ENCODE measurements around the gene APOBR.

The APOBR gene

GRCh38 chr16:28503470-28504259, 9.2 kb downstream of the APOBR start:
- H3K23ac ChIP-seq (ENCODE audit: low read length in 2 of 2), result no peak overlapping the region
- H3K9ac ChIP-seq (ENCODE audit: low read length), result no peak overlapping the region
- H2BK15ac ChIP-seq (ENCODE audit: low read depth, poor library complexity, severe bottlenecking), result no peak overlapping the region
- no peak overlapping the region for H2BK120ac ChIP-seq (ENCODE audit: low read depth, low read length)
- H3K4me2 ChIP-seq (ENCODE audit: low read length, poor library complexity, severe bottlenecking), result no peak overlapping the region
- peaks cover 50 to 71% of the 10 kb centered on the region in 2 experiments for H3K27me3 ChIP-seq (ENCODE audit: control insufficient read depth in 1 of 2, insufficient read depth in 1 of 2, low read length in 2 of 2)
- H4K91ac ChIP-seq (ENCODE audit: low read length), result no peak overlapping the region
- no peak overlapping the region for H2BK5ac ChIP-seq (ENCODE audit: low read depth, low read length, poor library complexity, severe bottlenecking)
- H2AK5ac ChIP-seq (ENCODE audit: low read length, severe bottlenecking), result no peak overlapping the region
- no peak for DNase-seq
- H3K4me1 ChIP-seq (ENCODE audit: control insufficient read depth, insufficient read depth, low read depth, low read length), result peaks cover 13% of the 10 kb centered on the region
- no peak overlapping the region for H3K18ac ChIP-seq (ENCODE audit: low read depth in 1 of 2, low read length in 2 of 2)
- no peak overlapping the region for H3K14ac ChIP-seq (ENCODE audit: low read length in 2 of 2)
- H2AFZ ChIP-seq (ENCODE audit: low read depth, low read length), result no peak overlapping the region
- 83% methylated on average over 15 of the region's 15 CpGs for WGBS
- H3K9me3 ChIP-seq (ENCODE audit: control insufficient read depth, low read length), result no peaks in the 10 kb centered on the region
- no peak overlapping the region for H3K4me3 ChIP-seq (ENCODE audit: insufficient read depth in 1 of 2, low read depth in 1 of 2, low read length in 2 of 2)
- H3K36me3 ChIP-seq (ENCODE audit: control insufficient read depth in 1 of 2, insufficient read depth in 2 of 2, low read depth in 1 of 2, low read length in 2 of 2), result no peaks in the 10 kb centered on the region
- no peak overlapping the region for H2BK12ac ChIP-seq (ENCODE audit: low read length in 2 of 2)
- H4K8ac ChIP-seq (ENCODE audit: low read length), result no peak overlapping the region
- no peak overlapping the region for H3K27ac ChIP-seq (ENCODE audit: low read length, poor library complexity, severe bottlenecking)
- H3K79me1 ChIP-seq (replicated peaks; ENCODE audit: low read length, poor library complexity, severe bottlenecking), result no peaks in the 10 kb centered on the region
- no peak overlapping the region for H3K4ac ChIP-seq (ENCODE audit: low read depth in 1 of 2, low read length in 2 of 2)

GRCh38 chr16:28504707-28505404, 10.4 kb downstream of the APOBR start:
- peaks cover 11% of the 10 kb centered on the region for H3K4me1 ChIP-seq (ENCODE audit: control insufficient read depth, insufficient read depth, low read depth, low read length)
- H3K27ac ChIP-seq (ENCODE audit: low read length, poor library complexity, severe bottlenecking), result no peak overlapping the region
- H2AK5ac ChIP-seq (ENCODE audit: low read length, severe bottlenecking), result no peak overlapping the region
- whole genome bisulfite sequencing, result 79% methylated on average over 6 of the region's 8 CpGs
- H3K9ac ChIP-seq (ENCODE audit: low read length), result no peak overlapping the region
- H3K9me3 ChIP-seq (ENCODE audit: control insufficient read depth, low read length), result no peaks in the 10 kb centered on the region
- no peak overlapping the region for H3K4ac ChIP-seq (ENCODE audit: low read depth in 1 of 2, low read length in 2 of 2)
- no peak overlapping the region for H3K4me2 ChIP-seq (ENCODE audit: low read length, poor library complexity, severe bottlenecking)
- no peak overlapping the region for H4K8ac ChIP-seq (ENCODE audit: low read length)
- no peak overlapping the region for H2BK12ac ChIP-seq (ENCODE audit: low read length in 2 of 2)
- H3K14ac ChIP-seq (ENCODE audit: low read length in 2 of 2), result no peak overlapping the region
- no peak overlapping the region for H3K18ac ChIP-seq (ENCODE audit: low read depth in 1 of 2, low read length in 2 of 2)
- H2BK120ac ChIP-seq (ENCODE audit: low read depth, low read length), result no peak overlapping the region
- H3K4me3 ChIP-seq (ENCODE audit: insufficient read depth in 1 of 2, low read depth in 1 of 2, low read length in 2 of 2), result no peak overlapping the region
- H2BK5ac ChIP-seq (ENCODE audit: low read depth, low read length, poor library complexity, severe bottlenecking), result no peak overlapping the region
- no peak overlapping the region for H4K91ac ChIP-seq (ENCODE audit: low read length)
- H3K36me3 ChIP-seq (ENCODE audit: control insufficient read depth in 1 of 2, insufficient read depth in 2 of 2, low read depth in 1 of 2, low read length in 2 of 2), result no peaks in the 10 kb centered on the region
- no peak overlapping the region for H3K23ac ChIP-seq (ENCODE audit: low read length in 2 of 2)
- H3K27me3 ChIP-seq (ENCODE audit: control insufficient read depth in 1 of 2, insufficient read depth in 1 of 2, low read length in 2 of 2), result peaks cover 50 to 61% of the 10 kb centered on the region in 2 experiments
- DNase-seq, result no peak
- no peak overlapping the region for H2BK15ac ChIP-seq (ENCODE audit: low read depth, poor library complexity, severe bottlenecking)
- no peaks in the 10 kb centered on the region for H3K79me1 ChIP-seq (replicated peaks; ENCODE audit: low read length, poor library complexity, severe bottlenecking)
- H2AFZ ChIP-seq (ENCODE audit: low read depth, low read length), result no peak overlapping the region

GRCh38 chr16:28505489-28506137, 11.2 kb downstream of the APOBR start:
- Histone ChIP-seq H3K79me1 (replicated peaks; ENCODE audit: low read length, poor library complexity, severe bottlenecking) (no peaks in the 10 kb centered on the region), H4K8ac (ENCODE audit: low read length) (no peak overlapping the region), H2BK120ac (ENCODE audit: low read depth, low read length) (no peak overlapping the region), H3K4me2 (ENCODE audit: low read length, poor library complexity, severe bottlenecking) (no peak overlapping the region), H2BK5ac (ENCODE audit: low read depth, low read length, poor library complexity, severe bottlenecking) (no peak overlapping the region), H3K14ac (ENCODE audit: low read length in 2 of 2) (no peak overlapping the region), H3K4ac (ENCODE audit: low read depth in 1 of 2, low read length in 2 of 2) (no peak overlapping the region), H3K9me3 (ENCODE audit: control insufficient read depth, low read length) (no peaks in the 10 kb centered on the region), H3K36me3 (ENCODE audit: control insufficient read depth in 1 of 2, insufficient read depth in 2 of 2, low read depth in 1 of 2, low read length in 2 of 2) (no peaks in the 10 kb centered on the region), H3K27me3 (ENCODE audit: control insufficient read depth in 1 of 2, insufficient read depth in 1 of 2, low read length in 2 of 2) (peaks cover 50 to 58% of the 10 kb centered on the region in 2 experiments), H2AK5ac (ENCODE audit: low read length, severe bottlenecking) (no peak overlapping the region), H3K4me3 (ENCODE audit: insufficient read depth in 1 of 2, low read depth in 1 of 2, low read length in 2 of 2) (no peak overlapping the region), H3K27ac (ENCODE audit: low read length, poor library complexity, severe bottlenecking) (no peak overlapping the region), H4K91ac (ENCODE audit: low read length) (no peak overlapping the region), H3K18ac (ENCODE audit: low read depth in 1 of 2, low read length in 2 of 2) (no peak overlapping the region), H2BK12ac (ENCODE audit: low read length in 2 of 2) (no peak overlapping the region), H3K9ac (ENCODE audit: low read length) (no peak overlapping the region), H3K23ac (ENCODE audit: low read length in 2 of 2) (no peak overlapping the region), H3K4me1 (ENCODE audit: control insufficient read depth, insufficient read depth, low read depth, low read length) (peaks cover 8% of the 10 kb centered on the region), H2BK15ac (ENCODE audit: low read depth, poor library complexity, severe bottlenecking) (no peak overlapping the region), H2AFZ (ENCODE audit: low read depth, low read length) (no peak overlapping the region)
- DNase-seq, result no peak
- WGBS, result 81% methylated on average over 14 of the region's 14 CpGs

- H3K9ac ChIP-seq (ENCODE audit: low read length), result no peak overlapping the region
- H4K91ac ChIP-seq (ENCODE audit: low read length), result no peak overlapping the region
- 89% methylated on average over 2 of the region's 3 CpGs for WGBS
- H4K8ac ChIP-seq (ENCODE audit: low read length), result no peak overlapping the region
- no peak overlapping the region for H2BK15ac ChIP-seq (ENCODE audit: low read depth, poor library complexity, severe bottlenecking)
- H3K79me1 ChIP-seq (replicated peaks; ENCODE audit: low read length, poor library complexity, severe bottlenecking), result no peaks in the 10 kb centered on the region
- no peak overlapping the region for H3K14ac ChIP-seq (ENCODE audit: low read length in 2 of 2)
- no peak overlapping the region for H2AK5ac ChIP-seq (ENCODE audit: low read length, severe bottlenecking)
- H2BK5ac ChIP-seq (ENCODE audit: low read depth, low read length, poor library complexity, severe bottlenecking), result no peak overlapping the region
- peaks cover 21 to 23% of the 10 kb centered on the region in 2 experiments for H3K27me3 ChIP-seq (ENCODE audit: control insufficient read depth in 1 of 2, insufficient read depth in 1 of 2, low read length in 2 of 2)
- no peaks in the 10 kb centered on the region for H3K9me3 ChIP-seq (ENCODE audit: control insufficient read depth, low read length)
- H3K4me1 ChIP-seq (ENCODE audit: control insufficient read depth, insufficient read depth, low read depth, low read length), result peaks cover 3% of the 10 kb centered on the region
- H3K4me3 ChIP-seq (ENCODE audit: insufficient read depth in 1 of 2, low read depth in 1 of 2, low read length in 2 of 2), result no peak overlapping the region
- no peak overlapping the region for H3K4me2 ChIP-seq (ENCODE audit: low read length, poor library complexity, severe bottlenecking)
- H3K36me3 ChIP-seq (ENCODE audit: control insufficient read depth in 1 of 2, insufficient read depth in 2 of 2, low read depth in 1 of 2, low read length in 2 of 2), result no peaks in the 10 kb centered on the region
- H2BK12ac ChIP-seq (ENCODE audit: low read length in 2 of 2), result no peak overlapping the region
- H3K4ac ChIP-seq (ENCODE audit: low read depth in 1 of 2, low read length in 2 of 2), result no peak overlapping the region
- no peak overlapping the region for H2BK120ac ChIP-seq (ENCODE audit: low read depth, low read length)
- H3K27ac ChIP-seq (ENCODE audit: low read length, poor library complexity, severe bottlenecking), result no peak overlapping the region
- no peak for DNase-seq
- H3K18ac ChIP-seq (ENCODE audit: low read depth in 1 of 2, low read length in 2 of 2), result no peak overlapping the region
- H2AFZ ChIP-seq (ENCODE audit: low read depth, low read length), result no peak overlapping the region
- H3K23ac ChIP-seq (ENCODE audit: low read length in 2 of 2), result no peak overlapping the region
Measured at GRCh38 chr16:28511031-28511430, 16.6 kb downstream of the APOBR start.
